ENCODE measurements around the gene MTIF3.
"Not testable (repeated sequence)": the region's sequence is repeated elsewhere in the genome, so short reads cannot be mapped to it uniquely, and the experiment has no call there.

The MTIF3 gene

GRCh38 chr13:27415116-27415515 is 35.2 kb downstream of the MTIF3 start:
- DNase-seq (ENCODE audit: low spot score) = no peak

- DNase-seq (ENCODE audit: low spot score) = no peak
Observed at GRCh38 chr13:27411341-27411740, 39.0 kb downstream of the MTIF3 start.

- no peak for DNase-seq (ENCODE audit: low spot score)
Observed at GRCh38 chr13:27409013-27409412, 41.4 kb downstream of the MTIF3 start.

- no peak for DNase-seq (ENCODE audit: low spot score)
Observed at GRCh38 chr13:27408074-27408473, 42.3 kb downstream of the MTIF3 start.

- peak; percentile 21 for DNase-seq (ENCODE audit: low spot score)
Observed at GRCh38 chr13:27406178-27406939, 44.0 kb downstream of the MTIF3 start.

GRCh38 chr13:27405546-27406134 is 44.7 kb downstream of the MTIF3 start:
- no peak for DNase-seq (ENCODE audit: low spot score)

- no peak for DNase-seq (ENCODE audit: low spot score)
Observed at GRCh38 chr13:27404680-27405079, 45.7 kb downstream of the MTIF3 start.

GRCh38 chr13:27403727-27404385 is 46.5 kb downstream of the MTIF3 start:
- no peak for DNase-seq (ENCODE audit: low spot score)

GRCh38 chr13:27403203-27403678 is 47.1 kb downstream of the MTIF3 start:
- DNase-seq (ENCODE audit: low spot score) = no peak

GRCh38 chr13:27401210-27401609 is 49.2 kb downstream of the MTIF3 start:
- no peak for DNase-seq (ENCODE audit: low spot score)

GRCh38 chr13:27400405-27400804 is 50.0 kb downstream of the MTIF3 start:
- DNase-seq (ENCODE audit: low spot score) = not testable (repeated sequence)

GRCh38 chr13:27398360-27398759 is 52.0 kb downstream of the MTIF3 start:
- no peak for DNase-seq (ENCODE audit: low spot score)

GRCh38 chr13:27396252-27396846 is 54.0 kb downstream of the MTIF3 start:
- no peak for DNase-seq (ENCODE audit: low spot score)

- DNase-seq (ENCODE audit: low spot score) = no peak
Observed at GRCh38 chr13:27395007-27395510, 55.3 kb downstream of the MTIF3 start.

- no peak for DNase-seq (ENCODE audit: low spot score)
Observed at GRCh38 chr13:27393101-27393500, 57.3 kb downstream of the MTIF3 start.

- DNase-seq (ENCODE audit: low spot score) = no peak
Observed at GRCh38 chr13:27391471-27391870, 58.9 kb downstream of the MTIF3 start.

- no peak for DNase-seq (ENCODE audit: low spot score)
Observed at GRCh38 chr13:27389891-27390290, 60.5 kb downstream of the MTIF3 start.

GRCh38 chr13:27388241-27388640 is 62.1 kb downstream of the MTIF3 start:
- DNase-seq (ENCODE audit: low spot score) = no peak

All from SK-N-DZ (cell line).